ENCODE measurements around the gene PTCD1.

Gene PTCD1

DNA sequence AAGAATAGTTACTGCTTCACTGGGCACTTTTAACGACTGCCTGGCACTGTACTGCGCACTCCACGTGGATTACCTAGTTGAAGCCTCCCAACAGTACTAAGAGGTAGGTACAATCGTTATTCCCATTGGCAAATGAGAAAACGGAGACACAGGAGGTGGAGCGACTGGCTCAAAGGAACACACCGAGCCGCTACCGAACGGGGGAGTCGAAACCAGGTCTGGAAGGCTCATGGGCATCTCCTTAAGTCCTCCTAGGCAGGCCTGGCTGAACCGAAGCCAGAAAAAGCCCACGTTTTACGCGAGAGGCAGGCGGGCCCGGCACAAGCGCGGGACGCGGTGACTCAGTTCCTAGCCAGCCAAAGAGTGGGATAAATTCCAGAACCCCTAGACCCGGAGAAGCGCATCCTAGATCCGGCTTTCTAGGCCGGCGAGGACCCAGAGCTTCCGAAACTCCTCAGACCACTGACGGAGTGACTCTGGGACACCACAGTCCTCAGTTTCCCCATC lies 30.7 kb downstream of the PTCD1 start:
- DNase-seq (ENCODE audit: extremely low read depth, low read depth): peak; percentile 40
- TF ChIP-seq, protein P1, sequence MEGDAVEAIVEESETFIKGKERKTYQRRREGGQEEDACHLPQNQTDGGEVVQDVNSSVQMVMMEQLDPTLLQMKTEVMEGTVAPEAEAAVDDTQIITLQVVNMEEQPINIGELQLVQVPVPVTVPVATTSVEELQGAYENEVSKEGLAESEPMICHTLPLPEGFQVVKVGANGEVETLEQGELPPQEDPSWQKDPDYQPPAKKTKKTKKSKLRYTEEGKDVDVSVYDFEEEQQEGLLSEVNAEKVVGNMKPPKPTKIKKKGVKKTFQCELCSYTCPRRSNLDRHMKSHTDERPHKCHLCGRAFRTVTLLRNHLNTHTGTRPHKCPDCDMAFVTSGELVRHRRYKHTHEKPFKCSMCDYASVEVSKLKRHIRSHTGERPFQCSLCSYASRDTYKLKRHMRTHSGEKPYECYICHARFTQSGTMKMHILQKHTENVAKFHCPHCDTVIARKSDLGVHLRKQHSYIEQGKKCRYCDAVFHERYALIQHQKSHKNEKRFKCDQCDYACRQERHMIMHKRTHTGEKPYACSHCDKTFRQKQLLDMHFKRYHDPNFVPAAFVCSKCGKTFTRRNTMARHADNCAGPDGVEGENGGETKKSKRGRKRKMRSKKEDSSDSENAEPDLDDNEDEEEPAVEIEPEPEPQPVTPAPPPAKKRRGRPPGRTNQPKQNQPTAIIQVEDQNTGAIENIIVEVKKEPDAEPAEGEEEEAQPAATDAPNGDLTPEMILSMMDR (IDR thresholded peaks at IDR 0.05; ENCODE audit: low read depth, low read length): no peak

DNA sequence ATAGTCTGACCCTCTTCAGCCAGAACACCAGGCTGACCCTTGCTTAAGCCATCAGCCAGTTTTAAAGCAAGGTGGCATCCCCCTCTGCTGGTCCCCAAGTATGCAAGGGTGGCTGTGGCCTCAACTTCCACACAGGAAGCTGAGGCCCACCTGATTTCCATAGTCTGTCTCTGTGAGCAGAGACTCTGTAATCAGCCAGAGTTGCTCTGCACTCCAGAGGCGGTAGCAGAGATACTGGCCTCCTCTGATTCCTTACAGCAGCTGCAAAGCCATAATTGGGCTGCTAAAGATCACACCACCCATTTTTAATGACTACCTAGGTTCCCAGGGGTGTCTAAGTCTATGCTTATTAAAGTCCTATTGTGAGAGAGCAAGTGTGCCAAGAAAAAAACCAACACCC lies 32.0 kb downstream of the PTCD1 start:
- TF ChIP-seq, protein P1 (IDR thresholded peaks at IDR 0.05; ENCODE audit: low read depth, low read length): no peak
- no peak for DNase-seq (ENCODE audit: extremely low read depth, low read depth)

DNA sequence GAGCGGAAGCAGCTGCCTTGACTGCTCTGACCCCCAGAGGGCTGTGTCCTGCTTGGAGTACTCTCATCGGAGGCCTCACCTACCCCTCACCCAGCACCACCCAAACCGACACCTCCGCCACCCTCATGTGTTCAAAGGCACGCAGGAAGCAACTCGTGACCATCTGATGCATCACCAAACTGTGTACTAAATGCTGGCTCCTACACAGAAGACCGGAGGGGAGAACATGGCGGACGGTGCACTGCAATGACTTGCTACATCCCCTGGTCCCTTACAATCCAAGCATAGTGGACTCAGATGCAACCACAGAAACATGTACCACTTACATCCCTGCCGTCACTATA lies 33.6 kb downstream of the PTCD1 start:
- TF ChIP-seq, protein P1 (IDR thresholded peaks at IDR 0.05; ENCODE audit: low read depth, low read length): no peak
- DNase-seq (ENCODE audit: extremely low read depth, low read depth): no peak

DNA sequence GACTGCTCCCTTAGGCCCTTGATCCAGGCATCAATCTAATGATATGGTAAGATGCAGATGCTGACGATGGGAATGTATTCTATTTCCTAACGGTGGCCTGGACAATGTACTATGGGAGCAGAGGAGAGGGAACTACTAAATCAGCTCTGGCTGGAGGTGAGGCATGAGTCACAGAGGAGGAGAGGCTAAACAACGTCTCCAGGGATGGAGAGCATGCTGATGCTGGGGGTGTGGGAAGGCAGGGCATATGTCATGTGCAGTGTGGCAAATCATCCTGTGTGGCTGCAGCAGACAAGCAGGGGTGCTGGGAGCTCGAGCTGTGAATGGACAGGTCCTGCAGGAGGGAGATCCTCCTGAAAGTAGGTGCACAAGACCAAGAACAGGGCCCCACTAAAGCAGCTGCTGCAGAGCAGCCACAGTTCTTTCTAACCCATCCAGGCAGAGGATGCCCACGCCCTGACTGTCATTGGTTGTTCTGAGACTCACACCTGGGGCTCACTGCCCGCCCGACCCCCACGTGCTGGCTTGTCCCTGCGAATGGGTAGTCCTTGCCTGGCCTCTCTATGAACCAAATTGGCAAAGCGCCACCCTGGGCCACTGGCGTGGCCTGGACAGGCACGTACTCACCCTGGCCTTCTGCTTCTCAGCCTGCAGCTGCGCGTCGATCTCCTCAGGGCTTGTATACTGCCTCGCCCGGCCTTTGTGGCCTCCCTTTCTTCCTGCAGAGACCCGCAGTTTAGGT lies 34.2 kb downstream of the PTCD1 start:
- no peak for DNase-seq (ENCODE audit: extremely low read depth, low read depth)
- TF ChIP-seq, protein P1 (IDR thresholded peaks at IDR 0.05; ENCODE audit: low read depth, low read length): no peak

DNA sequence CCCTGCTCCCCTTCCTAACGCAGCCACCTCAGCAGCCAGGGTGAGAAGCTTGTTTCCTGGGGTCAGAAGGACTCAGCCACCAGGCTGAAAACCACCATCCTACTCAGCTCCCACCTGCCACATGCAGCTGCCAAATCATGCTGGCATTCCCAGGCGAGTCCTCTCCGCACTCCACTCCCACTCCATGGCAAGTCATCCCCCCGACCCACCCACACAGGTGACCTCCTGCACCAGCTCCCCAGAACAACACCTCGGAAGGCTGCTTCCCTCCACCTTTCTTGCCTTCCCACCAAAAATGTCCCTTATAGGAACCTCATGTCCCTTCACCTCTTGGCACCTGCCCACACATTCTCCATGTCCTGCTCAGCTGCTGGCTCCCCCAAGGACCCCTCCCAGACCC lies 34.8 kb downstream of the PTCD1 start:
- TF ChIP-seq, protein P1 (IDR thresholded peaks at IDR 0.05; ENCODE audit: low read depth, low read length): no peak
- no peak for DNase-seq (ENCODE audit: extremely low read depth, low read depth)

DNA sequence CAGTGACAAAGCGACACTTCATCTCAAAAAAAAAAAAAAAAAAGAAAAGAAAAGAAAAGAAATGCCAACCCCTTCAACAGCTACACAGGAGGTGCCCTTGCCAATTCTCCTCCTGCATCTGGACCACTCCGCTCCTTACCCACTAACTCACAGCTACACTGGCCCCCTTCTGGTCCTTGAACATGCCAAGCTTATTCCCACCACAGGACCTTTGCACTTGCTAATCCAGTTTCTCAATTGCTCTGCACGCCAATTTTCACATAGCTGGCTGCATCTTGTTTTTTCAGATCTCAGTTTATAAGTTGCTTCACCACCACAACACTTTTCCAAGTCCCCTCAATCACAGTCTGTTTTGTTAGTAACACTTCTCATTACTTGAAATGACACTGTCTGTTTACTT lies 35.7 kb downstream of the PTCD1 start:
- TF ChIP-seq, protein P1 (IDR thresholded peaks at IDR 0.05; ENCODE audit: low read depth, low read length): no peak
- no peak for DNase-seq (ENCODE audit: extremely low read depth, low read depth)

DNA sequence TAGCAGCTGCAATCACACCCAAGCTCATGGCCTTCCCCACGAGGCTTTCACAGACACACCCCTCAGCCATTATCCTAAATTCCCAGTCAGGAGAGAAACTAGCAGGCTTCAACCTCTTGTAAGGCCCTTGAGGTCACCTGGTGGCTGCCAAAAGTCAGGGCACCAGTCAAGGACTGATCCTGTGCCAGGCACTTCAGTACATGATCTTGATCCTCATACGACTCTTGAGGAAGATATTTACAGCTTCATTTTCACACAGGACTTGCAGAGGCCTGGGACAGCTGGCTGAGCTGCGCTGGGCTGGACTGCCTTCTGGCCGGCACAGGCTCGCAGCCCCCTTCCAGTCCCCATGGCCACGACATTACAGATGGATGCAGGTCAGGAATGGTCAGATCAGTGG lies 39.0 kb downstream of the PTCD1 start:
- no peak for DNase-seq (ENCODE audit: extremely low read depth, low read depth)
- TF ChIP-seq, protein P1 (IDR thresholded peaks at IDR 0.05; ENCODE audit: low read depth, low read length): no peak
